NCI-H748 (cell line): ENCODE data around the gene MCM3AP.

Experiments
- DNase-seq: peaks from one replicate; lab custom pipeline; 2025; ENCODE audit not compliant: unreplicated experiment; lab: John Stamatoyannopoulos, UW

Gene MCM3AP

DNA sequence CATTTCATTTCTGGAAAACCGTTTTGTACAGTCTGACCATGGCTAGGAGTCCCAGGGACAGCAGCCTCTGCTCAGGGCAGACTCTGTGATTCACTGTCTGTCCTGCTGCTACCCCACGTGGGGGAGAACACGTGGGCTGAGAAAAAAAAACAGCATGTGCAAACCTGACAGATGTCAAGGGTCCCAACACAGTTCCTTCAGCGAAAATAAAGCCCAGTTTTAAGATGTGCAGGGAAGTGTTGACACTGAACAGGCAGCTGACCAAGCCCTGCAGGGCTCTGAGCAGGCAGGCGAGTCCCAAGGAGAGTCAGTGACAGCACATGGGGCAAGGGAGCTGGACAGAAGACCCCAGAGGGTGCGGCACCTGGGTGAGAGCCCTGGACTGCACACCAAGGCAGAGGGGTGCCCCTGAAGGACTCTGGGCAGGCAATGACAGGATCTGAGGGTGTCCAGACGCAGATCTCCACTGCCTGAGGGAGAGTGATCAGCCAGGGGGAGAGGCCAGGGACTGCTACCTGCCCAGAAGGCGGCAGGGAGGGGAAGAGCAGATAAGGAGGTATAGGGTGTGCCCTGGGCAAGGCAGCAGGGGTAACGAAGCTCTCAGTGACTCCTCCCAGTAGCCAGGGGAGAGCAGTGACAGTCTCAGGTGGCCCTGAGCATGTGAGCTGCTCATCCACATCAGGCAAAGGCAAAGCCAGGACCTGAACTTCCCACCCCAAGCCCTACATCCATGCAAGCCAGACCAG lies 96.0 kb downstream of the MCM3AP start:
- no peak for DNase-seq

GRCh38 chr21:46188226-46189212 lies 96.9 kb downstream of the MCM3AP start:
- no peak for DNase-seq

- DNase-seq, result no peak
Measured at GRCh38 chr21:46187814-46188213, 97.6 kb downstream of the MCM3AP start.

DNA sequence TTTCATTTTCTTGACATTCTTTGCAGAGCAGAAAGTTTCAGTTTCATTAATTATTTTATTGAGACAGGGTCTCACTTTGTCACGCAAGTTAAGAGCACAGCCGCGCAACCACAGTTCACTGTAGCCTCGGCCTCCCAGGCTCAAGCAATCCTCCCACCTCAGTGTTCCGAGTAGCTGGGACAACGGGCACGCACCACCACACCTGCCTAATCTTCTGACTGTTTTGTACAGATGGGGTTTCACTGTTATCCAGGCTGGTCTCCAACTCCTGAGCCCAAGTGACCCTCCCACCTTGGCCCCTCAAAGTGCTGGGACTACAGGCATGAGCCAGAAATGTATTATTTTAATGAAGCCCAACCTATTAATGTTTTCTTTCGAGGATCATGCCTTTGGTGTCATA lies 98.2 kb downstream of the MCM3AP start:
- no peak for DNase-seq

- DNase-seq, result no peak
Measured at GRCh38 chr21:46185716-46186115, 99.7 kb downstream of the MCM3AP start.
